8988T (cell line): ENCODE data around the gene JPH4.

ENCODE experiments used
- DNase-seq: peaks from one replicate; pipeline ENCODE4 v3.0.0; 2011

The JPH4 gene

DNA sequence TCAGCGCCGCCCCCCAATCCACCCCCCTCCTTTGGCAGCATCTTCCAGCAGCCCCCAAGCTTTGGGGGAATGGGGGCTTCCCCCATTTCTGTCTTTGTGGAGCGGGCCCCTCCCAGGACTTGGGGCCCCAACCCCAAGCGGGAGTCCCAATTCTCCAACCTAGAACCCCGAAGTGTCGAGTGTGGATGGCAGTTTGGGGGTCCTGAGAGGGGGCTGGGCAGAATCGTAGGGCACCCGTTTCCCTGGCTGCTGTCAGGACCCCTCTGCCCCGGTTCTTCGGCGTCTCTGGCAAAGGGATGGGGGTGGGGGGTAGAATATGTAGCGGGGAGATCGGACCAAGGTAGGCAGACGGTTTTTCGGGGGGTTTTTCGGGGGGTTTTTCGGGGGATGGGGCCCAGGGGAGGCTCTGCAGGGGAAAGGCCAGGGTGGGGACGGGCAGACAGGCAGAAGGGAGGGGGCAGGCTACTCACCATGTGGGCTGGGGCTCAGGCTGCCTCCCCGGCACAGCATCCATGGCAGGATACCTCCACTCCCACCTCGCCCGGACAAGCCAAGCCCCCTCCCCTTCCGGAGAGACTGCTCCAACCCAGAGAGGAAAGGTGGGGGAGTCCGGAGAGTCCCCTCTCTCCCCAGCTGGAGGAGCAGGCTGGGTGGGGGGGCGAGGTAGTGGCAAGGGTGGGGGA lies 739 bp downstream of the JPH4 start:
- DNase-seq, result no peak

- DNase-seq, result no peak
Observed at GRCh38 chr14:23577004-23577681, 1.4 kb downstream of the JPH4 start.

GRCh38 chr14:23573384-23574015 lies 5.1 kb downstream of the JPH4 start:
- no peak for DNase-seq

GRCh38 chr14:23572836-23573235 lies 5.8 kb downstream of the JPH4 start:
- no peak for DNase-seq

DNA sequence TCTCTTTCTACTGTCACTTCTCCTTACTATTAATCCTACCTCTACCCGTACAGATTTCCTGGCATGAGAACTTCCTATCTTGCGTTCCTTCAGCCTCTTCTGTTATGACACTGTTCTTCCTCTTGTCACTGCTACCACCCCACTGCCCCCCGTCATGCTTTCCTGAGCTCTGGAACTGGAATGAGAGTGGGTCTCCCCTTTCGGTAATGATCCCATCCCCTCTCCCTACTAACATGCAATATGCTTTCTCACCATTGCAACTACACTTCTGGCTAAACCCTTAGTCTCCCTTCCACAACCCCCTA lies 6.1 kb downstream of the JPH4 start:
- DNase-seq, result no peak

DNA sequence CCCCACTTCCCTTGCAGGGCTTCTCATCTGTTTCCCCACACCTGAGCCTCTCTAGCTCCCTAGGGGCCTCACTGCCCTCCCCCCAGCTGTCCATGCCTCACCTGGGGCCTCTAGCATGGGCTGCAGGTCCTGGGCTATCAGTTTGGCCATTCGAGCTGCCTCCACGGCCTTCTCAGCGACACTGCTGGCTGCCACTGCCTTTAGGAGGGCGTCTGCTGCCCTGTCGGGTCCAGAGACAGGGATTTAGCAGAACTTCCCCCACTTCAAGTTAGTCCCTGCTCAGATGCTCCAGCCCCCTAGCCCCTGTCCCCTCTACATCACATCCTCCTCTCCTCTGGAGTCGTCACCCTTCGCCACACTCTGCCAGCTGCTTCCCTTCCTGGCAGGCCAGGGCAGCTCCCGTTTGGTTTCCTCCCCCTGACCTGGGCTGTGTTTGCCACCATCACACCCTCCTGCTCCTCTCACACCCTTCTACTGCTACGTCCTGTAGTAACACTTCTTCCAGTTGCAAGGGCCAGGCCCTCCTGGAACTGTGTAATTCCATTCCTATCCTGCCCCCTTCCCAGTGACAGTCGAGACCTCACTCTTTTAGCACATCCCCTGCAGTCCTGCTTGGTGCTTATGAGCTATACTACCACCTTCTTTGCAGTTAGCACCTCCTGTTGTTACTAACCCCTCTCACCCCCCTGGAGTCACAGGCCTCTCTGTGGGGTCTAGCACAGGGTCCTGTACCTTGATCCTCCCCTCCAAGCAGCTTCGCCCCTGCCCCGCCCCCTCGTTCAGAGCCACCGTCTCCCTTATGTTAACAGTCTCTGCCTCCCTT lies 6.7 kb downstream of the JPH4 start:
- no peak for DNase-seq

- no peak for DNase-seq
Observed at GRCh38 chr14:23570806-23571483, 7.6 kb downstream of the JPH4 start.

DNA sequence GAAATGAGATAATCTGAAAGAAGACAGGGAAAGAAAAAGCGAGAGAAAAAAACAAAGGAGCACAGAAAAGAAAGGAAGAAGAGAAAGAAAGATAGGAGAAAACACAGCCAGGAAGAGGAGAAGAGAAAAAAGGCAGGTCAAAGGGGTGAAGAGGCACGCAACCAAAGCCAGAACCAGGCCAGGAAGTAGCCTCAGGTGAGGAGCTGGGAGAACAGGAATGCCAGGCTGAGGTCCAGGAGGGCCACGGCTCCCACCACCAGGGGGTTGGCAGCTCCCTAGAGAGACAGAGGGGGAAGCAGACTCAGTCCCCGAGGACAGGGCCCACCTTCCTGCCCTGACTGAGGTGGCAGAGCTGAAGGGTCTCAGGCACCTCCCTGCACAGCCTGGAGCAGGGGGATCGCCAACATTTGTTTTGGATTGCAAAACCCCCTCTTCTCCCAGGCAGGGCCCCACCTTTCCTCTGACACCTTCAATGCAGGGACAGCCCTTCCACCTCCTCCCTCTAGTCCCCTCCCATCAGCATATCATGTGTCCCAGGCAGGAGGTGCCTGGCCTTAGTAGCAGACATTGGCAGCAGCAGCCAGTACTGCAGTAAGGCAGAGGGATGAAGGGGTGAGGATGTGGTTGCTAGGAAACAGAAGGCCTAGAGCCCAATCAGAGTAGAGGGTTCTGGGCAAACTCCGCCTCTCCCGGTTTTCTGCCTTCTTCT lies 9.0 kb downstream of the JPH4 start:
- DNase-seq, result no peak

GRCh38 chr14:23568600-23569331 lies 9.8 kb downstream of the JPH4 start:
- DNase-seq, result no peak

GRCh38 chr14:23568021-23568599 lies 10.5 kb downstream of the JPH4 start:
- DNase-seq, result no peak

GRCh38 chr14:23567186-23568020 lies 11.2 kb downstream of the JPH4 start, which contains the start of gene AP1G2:
Gene AP1G2, minus strand, starts transcription at chr14:23567791. Its CDS starts 477 bp downstream, at chr14:23567314.
- peak; percentile 76 for DNase-seq

GRCh38 chr14:23566778-23567185 lies 11.8 kb downstream of the JPH4 start:
- DNase-seq, result no peak

GRCh38 chr14:23566112-23566777 lies 12.3 kb downstream of the JPH4 start:
- DNase-seq, result no peak

- no peak for DNase-seq
Observed at GRCh38 chr14:23565626-23566025, 13.0 kb downstream of the JPH4 start.

DNA sequence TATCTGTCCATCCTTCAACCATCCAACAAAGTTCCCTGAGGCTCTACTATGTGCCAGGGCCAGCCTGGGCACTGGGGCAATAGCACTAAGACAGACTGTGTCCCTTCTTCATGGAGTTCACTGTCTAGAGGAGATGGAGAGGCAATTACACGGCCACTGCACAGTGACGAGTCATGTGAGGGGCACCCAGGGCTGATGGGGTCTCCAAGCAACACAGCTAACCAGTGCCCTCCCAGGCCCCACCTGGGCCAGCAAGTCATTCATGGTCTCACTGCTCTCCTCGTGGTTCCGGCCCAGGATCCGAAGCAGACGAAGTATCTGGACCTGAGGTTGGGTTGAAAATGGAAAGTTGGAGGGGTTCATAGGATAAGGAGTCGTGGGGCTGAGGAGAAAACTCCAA lies 13.7 kb downstream of the JPH4 start:
- no peak for DNase-seq

DNA sequence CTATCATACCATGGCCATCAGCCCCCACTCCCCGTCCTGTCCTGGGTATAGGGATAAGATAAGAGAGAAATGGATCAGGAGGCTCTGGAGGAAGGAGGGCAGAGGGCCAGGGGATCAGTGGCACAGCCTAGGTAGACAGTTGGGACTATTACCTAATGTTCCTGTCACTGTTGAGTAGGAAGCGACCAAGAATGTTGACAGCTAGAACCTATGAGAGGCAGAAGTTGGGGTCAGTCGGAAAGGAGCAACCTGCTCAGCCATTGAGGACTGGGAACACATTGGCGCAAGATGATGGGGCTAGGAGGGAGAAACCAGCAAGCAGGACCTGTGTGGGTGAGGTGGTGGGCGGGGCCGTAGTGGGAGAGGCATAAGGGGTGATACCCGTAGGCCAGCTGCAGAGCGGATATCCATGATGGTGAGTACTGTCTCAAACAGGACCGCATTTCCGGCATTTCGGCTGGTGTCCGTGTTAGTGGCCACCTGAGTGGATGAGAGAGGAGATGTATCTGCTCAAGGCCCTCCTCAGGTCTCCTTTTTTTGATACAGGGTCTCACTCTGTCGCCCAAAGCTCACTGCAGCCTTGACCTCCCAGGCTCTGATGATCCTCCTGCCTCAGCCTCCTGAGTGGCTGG lies 14.3 kb downstream of the JPH4 start:
- DNase-seq, result no peak

DNA sequence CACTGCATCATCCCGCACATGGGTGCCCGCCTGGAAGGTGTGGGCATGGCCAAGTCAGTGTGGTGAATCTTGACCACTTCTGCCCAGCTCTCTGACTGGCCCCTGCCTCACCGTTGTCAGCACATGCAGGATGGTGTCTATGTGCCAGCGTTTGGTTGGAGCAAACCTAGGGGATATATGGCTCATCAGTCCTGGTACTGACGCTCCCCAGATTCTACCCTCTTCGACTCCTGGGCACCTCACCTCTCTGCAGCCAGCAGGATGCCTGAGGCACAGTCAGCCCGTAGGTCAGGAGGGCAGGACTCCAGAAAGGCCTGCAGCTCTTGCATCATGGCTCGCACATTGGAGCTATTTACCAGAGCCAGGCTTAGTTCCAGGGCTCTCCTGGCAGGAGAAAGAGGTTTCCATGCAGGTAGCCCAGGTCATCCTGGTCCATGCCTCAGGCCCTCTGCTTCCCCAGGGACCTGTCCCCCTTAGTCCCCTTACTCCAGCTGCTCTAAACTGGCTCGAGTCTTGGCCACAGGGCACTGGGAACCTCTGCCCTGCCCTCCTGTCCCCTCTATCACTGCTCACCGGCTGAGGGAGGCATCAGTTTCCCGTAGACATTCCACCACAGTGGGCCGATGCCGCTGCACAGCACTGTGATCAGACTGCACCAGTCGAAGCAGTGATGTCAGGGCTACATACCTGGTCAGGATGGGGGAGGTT lies 15.0 kb downstream of the JPH4 start:
- DNase-seq, result no peak

DNA sequence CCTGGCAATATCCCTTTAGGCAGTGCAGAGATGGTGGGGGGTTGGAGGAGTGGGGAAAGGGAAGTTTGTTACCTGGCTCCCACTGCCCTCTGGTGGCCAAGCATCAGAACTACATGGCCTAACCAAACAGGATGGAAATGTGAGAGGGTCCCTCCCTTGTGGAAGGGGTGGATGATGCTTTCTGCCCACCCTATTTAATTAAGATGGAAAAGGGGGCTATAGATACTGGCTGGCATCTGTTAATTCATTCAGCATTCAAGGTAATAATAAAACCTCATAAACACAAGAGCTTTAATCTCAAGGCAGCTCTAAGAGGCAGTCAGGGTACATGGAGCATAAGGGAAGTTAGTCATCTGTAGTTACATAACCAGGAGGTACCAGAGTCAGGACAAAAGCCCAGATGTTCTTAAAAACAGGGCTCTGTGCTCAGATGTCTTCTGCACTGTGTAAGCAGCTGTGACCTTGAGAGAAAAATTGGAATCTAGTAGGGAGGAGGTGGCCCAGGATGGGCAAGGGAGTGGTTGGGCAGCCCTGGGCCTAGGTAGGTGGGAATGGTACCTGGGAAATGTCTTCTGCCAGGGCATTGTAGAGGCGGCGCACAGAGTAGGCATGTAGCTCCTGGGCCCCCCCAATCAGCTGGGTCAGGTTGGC lies 15.6 kb downstream of the JPH4 start:
- DNase-seq, result no peak
